ENCODE data around the gene SLC6A12.
A peak's percentile ranks its signal among the peaks of the same experiment; 100 is the strongest.
"Not testable (repeated sequence)": the region's sequence is repeated elsewhere in the genome, so short reads cannot be mapped to it uniquely, and the experiment has no call there.

SLC6A12 gene

GRCh38 chr12:234019-234418, 20.1 kb upstream of the SLC6A12 start:
- DNase-seq, result no peak

GRCh38 chr12:233615-233968, 19.6 kb upstream of the SLC6A12 start:
- no peak for DNase-seq

- DNase-seq, result no peak
These were observed 19.0 kb upstream of the SLC6A12 start for GRCh38 chr12:232731-233614.

GRCh38 chr12:230925-231671, 17.1 kb upstream of the SLC6A12 start:
- DNase-seq, result no peak

- no peak for DNase-seq
These were observed 15.7 kb upstream of the SLC6A12 start for GRCh38 chr12:229441-230191.

- DNase-seq, result no peak
These were observed 14.9 kb upstream of the SLC6A12 start for GRCh38 chr12:228846-229200.

- DNase-seq, result no peak
These were observed 14.2 kb upstream of the SLC6A12 start for GRCh38 chr12:227923-228845.

GRCh38 chr12:227286-227915, 13.4 kb upstream of the SLC6A12 start:
- DNase-seq, result no peak

GRCh38 chr12:226401-226800, 12.4 kb upstream of the SLC6A12 start:
- DNase-seq, result no peak

- DNase-seq, result no peak
These were observed 11.1 kb upstream of the SLC6A12 start for GRCh38 chr12:225012-225411.

- no peak for DNase-seq
These were observed 10.4 kb upstream of the SLC6A12 start for GRCh38 chr12:224330-224729.

GRCh38 chr12:223841-224240, 9.9 kb upstream of the SLC6A12 start:
- no peak for DNase-seq

- DNase-seq, result no peak
These were observed 7.8 kb upstream of the SLC6A12 start for GRCh38 chr12:221736-222135.

GRCh38 chr12:220946-221550, 7.1 kb upstream of the SLC6A12 start:
- no peak for DNase-seq

- DNase-seq, result no peak
These were observed 6.5 kb upstream of the SLC6A12 start for GRCh38 chr12:220491-220890.

GRCh38 chr12:219891-220352, 6.0 kb upstream of the SLC6A12 start:
- peak; percentile 27 for DNase-seq

GRCh38 chr12:218728-219590, 5.0 kb upstream of the SLC6A12 start:
- DNase-seq, result no peak

GRCh38 chr12:218221-218620, 4.3 kb upstream of the SLC6A12 start:
- DNase-seq, result no peak

- DNase-seq, result not testable (repeated sequence)
These were observed 3.1 kb upstream of the SLC6A12 start for GRCh38 chr12:217029-217428.

GRCh38 chr12:215116-215515, 1.2 kb upstream of the SLC6A12 start:
- DNase-seq, result no peak

All from activated CD8-positive, alpha-beta memory T cell treated with anti-CD3 and anti-CD28 coated beads, Interleukin-2, amount 50 U/mL, for 4 hours (primary cell).